Inferior parietal cortex (tissue), 1 donor: Measurements from ENCODE around the gene SECTM1.
A peak's percentile ranks its signal among the peaks of the same experiment; 100 is the strongest.

Source experiments
- DNase-seq: peaks from one replicate; pipeline ENCODE4 v3.0.0-alpha.2; 2016; ENCODE audit errors: extremely low spot score

SECTM1 gene

DNA sequence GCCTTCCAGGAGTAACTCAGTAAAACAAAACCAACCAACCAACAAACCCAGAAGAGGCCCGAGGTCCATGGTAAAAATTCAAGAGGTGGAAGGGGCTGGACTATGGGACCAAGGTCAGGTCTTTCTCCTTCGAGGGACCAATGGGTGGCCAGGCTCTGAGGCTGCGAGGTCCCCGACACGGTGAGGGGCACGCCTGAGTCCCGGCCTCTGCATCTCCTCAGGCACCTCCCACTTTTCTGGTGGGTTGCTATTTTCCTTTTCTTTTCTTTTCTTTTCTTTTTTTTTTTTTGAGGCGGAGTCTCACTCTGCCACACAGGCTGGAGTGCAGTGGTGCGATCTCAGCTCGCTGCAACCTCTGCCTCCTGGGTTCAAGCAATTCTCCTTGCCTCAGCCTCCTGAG lies 34.1 kb downstream of the SECTM1 start:
- DNase-seq = no peak

DNA sequence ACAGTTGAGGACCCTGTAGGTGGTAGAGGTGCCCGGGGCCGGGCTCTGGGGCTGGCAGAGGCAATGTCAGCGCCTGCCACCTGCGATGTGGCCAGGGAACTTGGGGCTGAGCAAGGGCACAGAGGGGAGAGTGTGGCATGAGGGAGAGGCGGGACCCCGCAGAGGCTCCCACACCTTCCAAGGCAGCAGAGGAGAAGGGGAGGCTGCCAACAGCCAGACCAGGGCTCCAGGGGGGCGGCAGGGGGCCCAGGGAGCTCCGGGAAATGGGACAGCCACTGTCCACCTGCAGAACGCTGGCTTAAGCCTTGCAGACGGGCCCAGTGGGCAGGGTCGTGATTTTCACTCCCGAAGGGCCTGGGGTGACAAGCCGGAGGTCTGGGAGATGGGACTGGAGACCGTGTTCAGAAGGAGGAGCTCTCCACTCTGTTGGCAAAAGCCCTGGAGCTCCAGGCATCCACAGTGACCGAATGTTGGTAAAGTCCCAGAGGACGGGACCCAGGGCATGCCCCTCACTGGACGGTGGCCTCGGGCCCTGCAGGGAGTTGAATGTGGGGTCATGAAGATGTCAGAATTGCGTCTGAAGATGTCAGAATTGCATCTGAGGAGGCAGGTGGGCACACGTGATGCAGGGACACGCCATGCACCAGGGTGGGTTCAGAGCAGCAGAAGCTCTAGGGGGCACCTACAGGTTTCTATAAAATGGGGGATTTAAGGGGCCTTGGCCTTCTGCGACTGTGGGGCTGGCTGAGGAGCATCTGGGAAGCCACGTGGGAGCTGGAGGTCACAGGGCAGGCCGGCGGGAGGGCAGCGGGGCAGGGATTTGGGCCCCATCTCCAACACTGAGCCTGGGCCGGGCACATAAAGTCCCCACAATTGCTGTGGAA lies 34.8 kb downstream of the SECTM1 start:
- no peak for DNase-seq

DNA sequence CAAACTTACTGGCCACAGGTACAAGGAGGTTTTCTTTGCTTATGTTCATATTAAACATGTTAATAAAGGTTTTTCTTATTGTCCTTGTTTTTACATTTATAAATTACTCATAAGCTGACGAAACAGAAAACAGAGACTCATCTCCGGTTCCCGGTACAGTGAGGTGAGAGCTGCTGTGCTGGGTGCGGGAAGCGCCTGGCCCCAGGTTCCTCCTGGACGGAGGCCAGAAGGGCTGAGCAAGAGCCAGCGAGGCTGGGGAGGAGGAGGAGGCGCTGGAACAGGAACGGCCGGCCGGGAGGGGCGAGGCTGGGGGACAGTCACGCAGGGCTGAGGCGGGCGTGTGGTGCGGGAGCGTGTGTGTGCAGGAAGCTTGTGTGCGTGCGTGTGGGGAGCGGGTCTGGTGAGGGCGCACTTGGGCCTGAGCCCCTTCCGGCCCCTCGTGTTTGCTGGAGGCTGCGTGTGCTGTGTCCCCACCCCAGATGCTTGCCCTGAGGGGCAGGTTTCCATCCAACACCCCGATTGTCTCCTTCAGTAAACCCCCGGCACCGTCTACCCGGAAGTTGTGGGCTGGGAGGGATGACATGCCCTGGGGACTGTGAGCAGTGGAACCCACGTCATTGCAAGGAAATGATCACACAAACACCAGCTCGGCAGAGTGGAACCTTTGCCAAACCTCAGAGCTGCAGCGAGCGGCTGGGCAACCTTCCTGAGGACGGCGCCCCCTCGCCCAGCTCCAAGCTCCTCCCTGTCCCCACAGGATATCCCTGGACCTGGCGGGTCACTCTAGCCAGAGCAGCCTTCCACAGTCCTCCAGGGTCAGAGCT lies 35.6 kb downstream of the SECTM1 start:
- peak; percentile 57 for DNase-seq

DNA sequence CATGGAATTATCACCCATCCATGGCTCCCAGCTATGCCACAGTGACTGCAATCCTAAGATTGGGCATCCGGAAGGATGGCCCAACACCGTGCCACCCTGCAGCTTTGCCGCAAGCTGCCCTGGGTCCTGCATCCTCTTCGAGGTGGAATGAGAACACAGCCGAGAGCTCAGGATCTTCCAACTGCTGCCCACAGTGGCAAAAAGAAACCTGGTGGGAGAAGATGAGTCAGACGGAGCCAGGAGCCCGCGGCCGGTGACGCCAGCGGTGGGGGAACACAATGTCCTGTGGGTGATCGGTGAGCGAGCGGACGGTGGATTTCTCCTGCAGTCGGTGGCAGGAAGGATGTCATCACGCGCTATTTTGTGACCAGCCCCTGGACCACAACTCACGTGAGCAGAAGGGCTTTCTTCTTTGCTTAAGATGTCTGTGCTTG lies 36.3 kb downstream of the SECTM1 start:
- peak; percentile 50 for DNase-seq

DNA sequence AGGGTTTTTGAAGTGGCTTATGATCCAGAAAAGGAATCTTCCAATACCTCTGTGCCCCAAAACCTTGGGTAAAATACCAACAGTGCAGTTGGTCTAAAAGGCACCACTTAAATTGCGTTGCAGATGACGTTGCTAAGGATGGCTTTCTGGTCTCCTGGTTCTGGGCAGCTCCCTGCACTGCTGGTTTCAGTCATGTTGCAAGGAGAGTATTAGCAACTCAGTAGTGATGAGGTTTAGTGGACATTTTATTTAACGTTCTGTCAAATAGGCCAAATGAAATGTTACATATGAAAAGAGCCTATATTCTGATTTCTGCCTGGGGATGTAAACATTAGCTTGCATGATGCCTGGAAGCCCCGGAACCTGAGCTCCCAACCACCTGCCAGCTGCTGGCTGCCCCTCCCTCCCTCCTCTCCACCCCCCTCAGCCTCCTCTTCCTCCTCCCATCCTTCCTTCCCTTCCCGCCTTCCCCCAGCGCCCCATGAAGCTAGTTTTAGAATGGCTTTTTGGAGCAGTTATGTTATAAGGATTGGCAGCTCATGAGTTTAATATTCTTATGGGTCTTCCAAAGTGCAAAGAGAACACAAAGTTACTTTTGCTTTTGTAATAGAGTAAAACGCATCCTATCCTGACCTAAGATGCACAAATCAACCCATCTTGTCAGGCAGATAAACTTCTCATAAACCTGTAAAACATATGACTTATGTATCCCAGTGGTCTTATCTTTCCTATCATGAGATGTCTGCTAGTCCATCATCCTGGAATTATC lies 36.9 kb downstream of the SECTM1 start:
- no peak for DNase-seq

DNA sequence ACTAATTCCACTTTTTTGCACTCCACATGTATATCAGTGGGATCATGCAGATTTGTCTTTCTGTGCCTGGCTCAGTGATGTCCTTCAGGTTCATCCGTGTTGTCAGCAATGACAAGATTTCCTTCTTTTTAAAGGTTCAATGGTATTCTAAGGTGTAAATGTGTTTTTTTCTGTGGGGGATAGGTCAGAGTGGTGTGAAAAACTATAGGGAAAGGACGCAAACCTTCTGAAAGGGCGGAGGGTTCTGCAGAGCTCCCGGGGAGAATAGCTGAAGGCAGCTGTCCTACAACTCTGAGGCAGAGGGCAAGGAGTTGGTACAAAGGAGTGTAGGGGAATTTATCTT lies 38.1 kb downstream of the SECTM1 start:
- no peak for DNase-seq

DNA sequence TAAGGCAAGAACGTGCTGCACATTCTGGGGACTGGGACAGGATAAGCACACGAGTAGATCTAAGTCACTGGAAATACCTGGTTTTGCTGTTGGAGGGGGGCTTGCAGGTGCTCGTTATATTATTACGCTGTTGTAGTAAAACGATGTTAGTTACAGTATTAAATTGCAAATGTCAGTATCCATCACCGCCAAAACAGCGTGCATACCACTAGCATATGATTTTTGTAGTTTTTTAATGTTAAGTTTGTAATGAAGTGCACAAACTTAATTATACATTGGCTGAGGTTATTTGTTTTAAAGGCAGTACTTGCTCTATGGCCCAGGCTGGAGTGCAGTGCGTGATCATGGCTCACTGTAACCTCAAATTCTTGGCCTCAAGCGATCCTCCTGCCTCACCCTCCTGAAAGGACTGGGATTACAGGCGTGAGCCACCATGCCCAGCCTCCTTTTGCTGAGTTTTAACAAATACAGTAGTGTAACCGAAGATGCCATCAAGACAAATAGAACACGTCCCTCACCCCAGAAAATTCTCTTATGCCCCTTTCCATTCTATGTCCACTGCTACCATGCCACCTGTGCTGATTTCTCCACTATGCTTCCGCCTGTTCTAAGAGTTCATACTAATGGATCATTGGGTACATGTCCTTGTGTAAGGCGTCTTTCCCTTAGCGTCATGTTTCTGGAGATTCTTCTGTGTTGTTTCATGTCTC lies 39.3 kb downstream of the SECTM1 start:
- no peak for DNase-seq

DNA sequence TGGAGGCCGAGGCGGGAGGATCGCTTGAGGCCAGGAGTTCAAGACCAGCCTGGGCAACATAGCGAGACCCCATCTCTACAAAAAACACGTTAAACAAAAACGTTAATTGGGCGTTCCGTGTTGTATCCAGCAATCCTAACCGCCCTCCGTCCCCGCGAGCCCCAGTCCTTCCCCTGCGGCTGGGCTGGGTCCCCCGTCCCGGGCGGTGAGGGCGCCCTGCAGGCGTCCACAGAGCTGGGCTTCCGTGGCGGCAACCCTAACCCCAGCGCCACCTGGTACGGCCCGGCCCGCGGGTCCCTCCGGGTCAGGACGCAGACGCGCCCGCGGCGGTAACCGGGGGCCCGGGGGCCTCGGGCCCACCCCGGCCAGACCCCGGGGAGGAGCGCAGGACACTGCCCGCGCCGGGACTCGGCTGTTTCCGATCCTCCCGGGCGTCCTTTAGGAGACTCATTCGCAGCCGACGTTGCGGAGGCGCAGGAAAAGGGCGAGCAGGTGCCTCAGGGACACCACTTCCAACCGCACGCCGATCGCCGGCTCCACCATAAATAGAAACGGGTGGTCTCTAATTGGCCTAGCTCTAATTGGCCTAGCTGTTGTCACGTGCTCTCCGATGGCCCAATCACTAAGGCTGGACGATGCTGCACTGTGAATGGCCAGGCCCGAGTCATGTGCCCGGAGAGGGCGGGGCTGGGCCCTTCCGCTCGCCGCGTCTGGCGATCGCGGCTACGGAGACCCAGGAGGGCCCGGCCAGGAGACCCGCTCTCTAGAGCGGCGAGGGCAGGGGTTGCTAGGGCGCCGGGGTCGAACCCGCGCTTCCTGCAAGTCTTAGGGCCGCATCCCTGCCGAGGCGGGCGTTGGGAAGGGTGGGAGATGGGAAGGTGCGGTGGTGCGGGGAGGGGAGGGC lies 41.1 kb downstream of the SECTM1 start:
- DNase-seq = peak; percentile 98

DNA sequence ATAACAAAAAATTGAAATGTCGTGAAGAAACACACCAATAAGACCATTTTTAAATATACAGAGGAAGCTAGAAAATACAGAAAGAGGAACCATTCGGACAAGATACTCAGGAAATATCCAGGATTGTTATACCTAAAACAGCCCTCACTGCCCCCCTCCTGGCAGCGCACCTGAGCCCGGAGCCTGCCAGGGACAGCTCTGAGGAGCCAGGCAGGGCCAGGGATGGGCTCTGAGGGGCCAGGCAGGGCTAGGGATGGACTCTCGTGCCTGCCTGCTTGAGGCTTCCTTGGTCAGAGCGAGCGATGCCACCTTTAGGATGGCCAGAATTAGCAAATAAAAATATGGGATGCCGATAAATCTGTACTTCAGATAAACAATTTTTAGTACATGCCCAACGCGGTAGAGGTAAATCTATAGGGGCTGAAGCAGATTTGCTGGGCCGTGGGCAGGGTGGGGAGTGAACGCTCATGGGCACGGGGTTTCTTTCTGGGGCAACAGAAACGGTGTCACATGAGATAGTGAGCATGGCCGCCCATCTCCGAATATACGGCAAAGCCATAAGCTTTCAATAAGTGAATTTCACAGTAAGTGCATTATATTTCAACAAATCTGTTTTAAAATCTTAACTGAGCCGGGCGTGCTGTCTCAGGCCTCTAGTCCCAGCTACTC lies 41.9 kb downstream of the SECTM1 start:
- DNase-seq = no peak

DNA sequence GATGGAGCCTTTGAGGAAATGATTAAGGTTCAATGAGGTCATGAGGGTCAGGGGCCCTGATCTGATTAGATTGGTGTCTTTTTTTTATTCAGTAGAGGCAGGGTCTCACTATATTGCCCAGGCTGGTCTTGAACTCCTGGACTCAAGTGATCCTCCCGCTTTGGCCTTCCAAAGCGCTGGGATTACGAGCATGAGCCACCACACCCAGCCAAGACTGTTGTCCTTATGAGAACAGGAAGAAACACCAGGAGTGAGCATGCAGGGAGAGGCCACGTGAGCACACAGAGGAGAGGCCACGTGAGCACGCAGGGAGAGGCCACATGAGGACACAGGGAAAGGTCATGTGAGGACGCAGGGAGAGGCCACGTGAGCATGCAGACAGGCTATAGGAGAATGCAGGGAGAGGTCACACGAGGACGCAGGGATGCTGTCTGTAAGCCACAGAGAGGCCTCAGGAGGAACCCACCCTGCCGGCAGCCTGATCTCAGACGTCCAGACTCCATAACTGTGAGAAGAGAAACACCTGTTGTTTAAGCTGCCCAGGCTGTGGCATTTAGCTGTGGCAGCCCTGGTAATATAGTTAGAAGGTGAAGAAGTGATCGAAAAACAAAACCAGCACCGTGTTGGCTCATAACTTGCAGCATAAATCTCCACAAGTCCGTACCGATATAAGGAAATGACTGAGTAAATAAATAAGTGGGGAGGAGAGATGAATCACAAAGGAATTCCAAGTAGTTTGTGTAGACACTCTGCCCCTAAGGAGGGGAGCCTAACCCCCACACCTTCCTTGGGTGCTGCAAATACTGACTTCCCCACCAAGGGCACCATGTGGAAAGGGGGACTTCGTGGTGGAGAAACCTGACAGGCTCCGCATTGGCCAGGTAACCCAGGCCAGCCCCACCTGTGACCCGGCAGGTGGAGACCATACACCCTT lies 45.4 kb downstream of the SECTM1 start:
- DNase-seq = no peak

DNA sequence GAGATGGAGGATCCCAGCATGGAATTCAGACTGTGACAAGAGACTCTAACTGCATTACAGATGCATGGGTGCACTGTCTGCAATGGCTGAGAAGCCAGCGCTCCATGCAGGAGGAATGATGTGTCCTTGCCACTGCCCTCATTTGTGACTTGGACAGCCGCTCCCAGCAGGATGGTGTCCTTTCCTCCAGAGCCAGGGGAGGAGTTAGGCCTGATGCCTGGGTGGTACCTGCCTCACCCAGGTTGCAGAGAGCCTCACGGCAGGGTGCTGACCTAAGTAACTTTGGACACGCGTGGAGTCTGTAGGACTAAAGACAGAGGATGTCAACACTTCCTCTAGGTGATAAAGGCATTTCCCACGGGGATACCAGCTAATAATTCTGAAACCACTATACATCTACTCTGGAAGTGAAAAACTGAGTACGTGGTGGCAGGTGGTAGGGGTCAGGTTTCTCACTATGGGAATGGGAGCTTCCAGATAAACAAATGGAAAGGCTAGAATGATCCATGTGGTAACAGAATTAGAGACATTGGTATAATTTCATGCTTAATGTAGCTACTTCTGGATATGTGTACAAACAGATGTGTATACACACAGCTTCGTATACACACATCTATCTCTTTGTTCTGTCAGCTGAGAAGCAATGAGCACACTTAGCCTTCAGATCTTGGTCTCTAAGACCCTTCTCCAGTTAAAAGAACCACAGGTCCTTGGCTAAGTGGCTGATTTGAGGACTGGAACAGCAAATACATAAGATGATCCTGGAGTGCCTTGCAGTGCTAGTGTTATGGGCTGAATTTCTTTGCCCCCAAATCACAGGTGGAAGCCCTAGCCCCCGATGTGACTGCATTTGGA lies 46.3 kb downstream of the SECTM1 start:
- no peak for DNase-seq

DNA sequence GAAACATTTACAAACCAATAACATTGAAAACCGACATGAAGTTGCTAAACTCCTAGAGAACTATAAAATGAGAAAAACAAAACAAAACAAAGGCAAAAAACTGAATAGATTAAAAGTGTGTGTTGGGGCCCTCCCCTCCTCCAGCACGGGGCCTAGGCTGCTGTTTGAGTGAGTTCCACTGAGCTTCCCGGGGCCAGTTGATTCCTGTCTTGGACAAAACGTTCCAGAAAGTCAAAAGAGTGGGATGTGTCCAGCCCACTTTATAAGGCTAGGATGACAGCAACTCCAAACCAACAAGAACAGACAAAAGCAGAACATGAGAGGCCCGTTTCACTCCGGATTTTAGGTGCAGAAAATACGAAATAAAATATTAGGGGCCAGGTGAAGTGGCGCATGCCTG lies 48.4 kb downstream of the SECTM1 start:
- no peak for DNase-seq

DNA sequence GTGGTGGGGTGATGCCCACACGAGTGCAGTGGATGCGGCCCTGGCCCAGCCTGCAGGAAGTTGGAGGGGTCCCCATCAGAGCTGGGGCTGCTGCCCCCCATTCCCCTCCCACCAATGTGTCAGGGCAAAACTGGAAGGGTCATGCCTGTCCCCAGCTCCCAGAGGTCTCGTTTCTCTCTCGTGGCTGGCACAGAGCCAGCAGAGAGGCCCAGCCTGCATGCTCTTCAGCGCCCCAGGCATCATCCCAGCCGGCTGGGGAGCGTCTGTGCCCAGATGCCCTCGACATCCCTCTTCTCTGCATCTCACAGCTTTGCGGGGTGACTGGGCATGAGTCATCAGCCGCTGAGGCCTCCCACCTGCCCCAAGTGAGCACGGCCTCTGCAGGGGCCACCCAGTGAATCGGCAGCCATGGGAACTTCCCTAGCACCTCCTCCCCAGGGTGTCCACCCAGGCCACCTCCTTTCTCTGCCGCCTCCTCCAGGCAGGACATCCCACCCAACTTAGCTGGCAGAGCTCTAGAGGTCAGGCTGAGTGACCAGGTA lies 50.3 kb downstream of the SECTM1 start:
- DNase-seq = no peak

DNA sequence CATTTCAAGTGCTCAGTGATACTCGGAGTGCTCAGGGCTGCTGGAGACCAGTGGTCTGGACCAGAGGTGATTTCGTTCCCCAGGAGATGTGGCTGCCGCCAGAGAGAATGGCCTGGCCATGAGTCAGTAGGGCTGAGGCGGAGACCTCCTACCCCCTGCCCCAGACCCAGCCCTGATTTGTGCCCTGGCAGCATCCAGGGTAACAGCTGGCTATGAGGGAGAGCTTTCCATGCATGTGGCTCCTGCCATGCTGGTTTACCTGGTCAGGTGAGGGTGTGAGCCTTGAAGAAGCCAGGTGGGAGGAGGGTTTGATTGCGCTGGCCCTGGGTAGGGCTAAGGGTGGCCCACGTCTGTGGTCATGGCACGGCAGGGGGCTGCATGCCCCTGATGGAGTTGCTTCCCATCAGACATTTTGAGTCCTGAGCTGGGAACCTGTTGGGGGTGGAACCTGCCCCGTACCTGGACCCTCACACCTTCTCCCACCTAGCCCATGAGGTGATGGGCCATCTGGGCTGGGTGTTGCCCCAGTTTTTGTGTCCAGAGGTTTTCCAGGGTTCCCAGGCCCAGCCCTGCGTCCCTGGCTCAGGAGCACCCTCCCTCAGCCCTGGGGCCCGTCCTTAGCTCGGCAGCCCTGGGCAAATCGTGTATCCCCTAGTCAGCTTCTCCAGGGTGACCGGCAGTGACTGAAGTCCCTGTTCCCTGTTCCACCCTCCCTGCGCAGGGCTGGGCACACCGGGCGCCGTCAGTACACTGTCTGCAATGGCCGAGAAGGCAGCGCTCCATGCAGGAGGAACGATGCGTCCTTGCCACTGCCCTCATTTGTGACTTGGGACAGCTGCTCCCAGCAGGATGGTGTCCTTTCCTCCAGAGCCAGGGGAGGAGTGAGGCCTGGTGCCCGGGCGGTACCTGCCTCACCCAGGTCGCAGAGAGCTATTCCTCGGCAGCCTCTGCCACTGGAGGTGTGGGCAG lies 51.0 kb downstream of the SECTM1 start:
- no peak for DNase-seq

DNA sequence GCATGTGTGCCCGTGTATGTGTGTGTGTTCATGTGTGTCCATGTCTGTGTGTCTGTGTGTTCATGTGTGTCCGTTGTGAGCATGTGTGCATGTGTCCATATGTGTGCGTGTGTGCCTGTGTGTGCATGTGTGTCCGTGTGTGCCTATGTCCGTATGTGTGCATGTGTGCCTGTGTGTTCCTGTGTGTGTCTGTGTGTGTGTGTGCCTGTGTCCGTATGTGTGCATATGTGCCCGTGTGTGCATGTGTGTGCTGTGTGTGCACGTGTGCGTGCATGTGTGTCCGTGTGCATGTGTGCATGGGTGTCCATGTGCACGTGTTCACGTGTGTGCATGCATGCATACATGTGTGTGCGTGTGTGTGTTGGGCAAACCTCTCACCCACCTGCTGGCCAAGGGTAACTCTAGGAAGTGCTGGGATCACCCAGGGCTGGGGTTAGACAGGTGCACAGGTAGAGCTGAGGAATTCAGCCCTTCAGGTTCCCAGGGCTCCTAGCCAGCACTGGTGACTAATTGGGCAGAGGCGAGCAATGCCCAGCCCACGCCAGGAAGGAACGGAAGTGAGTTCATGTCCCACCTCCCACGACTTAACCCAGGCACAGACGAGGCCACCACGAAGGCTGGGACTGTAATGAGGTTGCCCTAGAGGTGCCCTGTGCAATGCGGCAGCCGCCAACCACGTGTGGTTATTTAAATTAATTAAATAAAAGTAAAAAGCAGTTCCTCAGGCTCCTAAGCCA lies 51.9 kb downstream of the SECTM1 start:
- no peak for DNase-seq

DNA sequence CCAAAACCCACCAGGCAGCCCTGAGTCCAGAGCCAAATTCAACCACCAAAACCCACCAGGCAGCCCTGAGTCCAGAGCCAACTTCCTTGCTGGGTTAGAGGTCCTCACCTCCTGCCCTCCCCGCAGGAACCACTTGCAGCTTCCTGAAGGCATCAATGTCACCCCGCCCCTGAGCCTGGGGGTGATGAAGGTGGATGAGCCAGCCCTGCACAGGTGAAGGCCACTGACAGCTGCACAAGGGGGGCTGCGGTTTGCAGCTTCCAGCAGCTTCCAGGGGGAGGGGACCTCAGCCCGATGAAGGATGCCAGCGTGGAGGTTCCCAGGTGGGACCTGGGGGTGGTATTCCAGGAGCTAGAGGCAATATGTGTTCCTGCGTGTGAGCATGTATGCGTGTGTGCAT lies 52.5 kb downstream of the SECTM1 start:
- no peak for DNase-seq
